ENCODE measurements around the gene FAM107B. TPM values are rescaled to one million over a fixed set of nuclear protein-coding genes. Genes with fewer than 3 reads are reported as not detected.

FAM107B gene
- total and polyA plus RNA-seq, 2 of the 13 experiments (the other 11 are each of a cell fraction or from before 2014, with no cell fraction given), result 15.7 to 24.8 TPM

DNA sequence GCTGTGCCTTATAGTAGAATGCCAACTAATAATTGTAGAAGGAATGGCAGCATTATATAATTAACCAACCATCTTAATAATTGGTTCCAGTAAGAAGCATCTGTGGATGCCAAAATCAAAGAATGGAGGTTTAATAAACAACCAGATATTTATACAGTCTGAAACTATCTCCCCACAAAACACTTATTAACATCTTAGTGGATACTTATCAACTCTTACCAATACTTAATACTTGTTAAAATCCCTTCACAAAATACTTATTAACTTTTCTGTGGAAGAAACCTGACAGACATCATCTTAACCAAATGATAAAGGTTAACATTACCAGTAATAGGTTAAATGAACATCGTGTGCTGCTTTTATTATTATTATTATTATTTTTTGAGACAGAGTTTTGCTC is 29.1 kb upstream of the FAM107B start (continued):
- TF ChIP-seq BORCS8-MEF2B (CRISPR knock-in tag; IDR thresholded peaks at IDR 0.05) (no peak), ZNF776 (CRISPR knock-in tag; IDR thresholded peaks at IDR 0.05) (no peak), IKZF4 (CRISPR knock-in tag; IDR thresholded peaks at IDR 0.05; ENCODE audit: borderline replicate concordance, low read depth, not compliant biosample characterization) (no peak), ZSCAN22 (CRISPR knock-in tag; IDR thresholded peaks at IDR 0.05) (no peak), ATM (IDR thresholded peaks at IDR 0.05; ENCODE audit: borderline replicate concordance) (no peak), KAT2B (IDR thresholded peaks at IDR 0.05; ENCODE audit: borderline replicate concordance, low read depth, low read length) (no peak)
- TF ChIP-seq, protein P1, sequence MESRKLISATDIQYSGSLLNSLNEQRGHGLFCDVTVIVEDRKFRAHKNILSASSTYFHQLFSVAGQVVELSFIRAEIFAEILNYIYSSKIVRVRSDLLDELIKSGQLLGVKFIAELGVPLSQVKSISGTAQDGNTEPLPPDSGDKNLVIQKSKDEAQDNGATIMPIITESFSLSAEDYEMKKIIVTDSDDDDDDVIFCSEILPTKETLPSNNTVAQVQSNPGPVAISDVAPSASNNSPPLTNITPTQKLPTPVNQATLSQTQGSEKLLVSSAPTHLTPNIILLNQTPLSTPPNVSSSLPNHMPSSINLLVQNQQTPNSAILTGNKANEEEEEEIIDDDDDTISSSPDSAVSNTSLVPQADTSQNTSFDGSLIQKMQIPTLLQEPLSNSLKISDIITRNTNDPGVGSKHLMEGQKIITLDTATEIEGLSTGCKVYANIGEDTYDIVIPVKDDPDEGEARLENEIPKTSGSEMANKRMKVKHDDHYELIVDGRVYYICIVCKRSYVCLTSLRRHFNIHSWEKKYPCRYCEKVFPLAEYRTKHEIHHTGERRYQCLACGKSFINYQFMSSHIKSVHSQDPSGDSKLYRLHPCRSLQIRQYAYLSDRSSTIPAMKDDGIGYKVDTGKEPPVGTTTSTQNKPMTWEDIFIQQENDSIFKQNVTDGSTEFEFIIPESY (CRISPR knock-in tag; IDR thresholded peaks at IDR 0.05), result no peak

DNA sequence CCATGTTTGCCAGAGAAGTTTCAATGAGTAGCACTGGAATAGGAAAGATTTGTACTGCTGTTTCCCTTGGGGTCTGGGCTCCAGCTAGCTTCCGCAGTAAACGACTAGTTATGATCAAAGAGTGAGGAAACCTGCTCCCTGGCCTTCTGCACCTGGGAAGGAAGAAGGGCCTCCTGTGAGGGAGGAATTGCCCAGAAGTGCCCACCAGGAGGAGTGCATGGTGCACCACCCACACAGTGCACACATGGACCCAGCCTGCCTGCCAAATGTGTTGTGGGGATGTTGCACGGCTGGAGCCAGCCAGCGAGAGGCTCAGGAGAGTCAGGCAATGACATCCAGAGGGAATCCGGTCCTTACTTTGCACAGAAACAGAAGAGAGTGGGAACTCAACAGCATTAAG is 27.0 kb upstream of the FAM107B start:
- Histone ChIP-seq H3K9ac (ENCODE audit: insufficient read depth, low read depth, low read length) (no peak overlapping the region), H3K4me2 (ENCODE audit: low read depth, low read length) (no peak overlapping the region), H3K27me3 (ENCODE audit: control insufficient read depth in 1 of 2, insufficient read depth in 2 of 2, low read length in 2 of 2) (no peaks in the 10 kb centered on the region; a peak in 1 of 5 replicates), H2AFZ (ENCODE audit: low read length) (no peak overlapping the region), H4K20me1 (ENCODE audit: insufficient read depth, low read length) (no peaks in the 10 kb centered on the region), H3K79me2 (ENCODE audit: insufficient read depth, low read length) (no peaks in the 10 kb centered on the region), H3K27ac (ENCODE audit: extremely low read length, insufficient read depth, low read length) (no peak overlapping the region), H3K9me3 (ENCODE audit: low read length) (no peaks in the 10 kb centered on the region), H3K36me3 (replicated peaks in 1 of 2; ENCODE audit: control insufficient read depth in 1 of 2, insufficient read depth in 2 of 2, low read length in 2 of 2) (no peaks in the 10 kb centered on the region), H3K4me3 (replicated peaks in 1 of 3; ENCODE audit: insufficient read depth in 1 of 3, low read depth in 2 of 3, low read length in 3 of 3) (no peak overlapping the region), H3K4me1 (ENCODE audit: insufficient read depth, low read length) (no peaks in the 10 kb centered on the region)
- CTCF ChIA-PET (ENCODE audit: low intra/inter-chr PET ratio, low total read pairs), result no interaction called here
- intact Hi-C loops (cut with micrococcal nuclease; ENCODE audit: unreplicated experiment), result no loop called here
- peak; percentile 3 for DNase-seq (ENCODE audit: low spot score)
- 5% methylated on average over 5 of the region's 5 CpGs for WGBS (ENCODE audit: low lambda C conversion rate)
- POLR2A ChIA-PET, result no interaction called here
- FAIRE-seq, result no peak
- BruUV-seq (replicated peaks), result no TSS peak
- in situ Hi-C loops (cut with HindIII; ENCODE audit: extremely low pct_ligation_motif_present, low pct_unique_long_range_greater_than_20kb), result loop anchor here (25.0 kb wide), 1 partner anchor 614 kb away; no protein-coding TSS in a partner anchor
- peak; percentile 83 for ATAC-seq
- TF ChIP-seq, protein P2, sequence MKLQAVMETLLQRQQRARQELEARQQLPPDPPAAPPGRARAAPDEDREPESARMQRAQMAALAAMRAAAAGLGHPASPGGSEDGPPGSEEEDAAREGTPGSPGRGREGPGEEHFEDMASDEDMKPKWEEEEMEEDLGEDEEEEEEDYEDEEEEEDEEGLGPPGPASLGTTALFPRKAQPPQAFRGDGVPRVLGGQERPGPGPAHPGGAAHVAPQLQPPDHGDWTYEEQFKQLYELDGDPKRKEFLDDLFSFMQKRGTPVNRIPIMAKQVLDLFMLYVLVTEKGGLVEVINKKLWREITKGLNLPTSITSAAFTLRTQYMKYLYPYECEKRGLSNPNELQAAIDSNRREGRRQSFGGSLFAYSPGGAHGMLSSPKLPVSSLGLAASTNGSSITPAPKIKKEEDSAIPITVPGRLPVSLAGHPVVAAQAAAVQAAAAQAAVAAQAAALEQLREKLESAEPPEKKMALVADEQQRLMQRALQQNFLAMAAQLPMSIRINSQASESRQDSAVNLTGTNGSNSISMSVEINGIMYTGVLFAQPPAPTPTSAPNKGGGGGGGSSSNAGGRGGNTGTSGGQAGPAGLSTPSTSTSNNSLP (IDR thresholded peaks at IDR 0.05; ENCODE audit: low read depth, low read length), result no peak
- TF ChIP-seq ZSCAN31 (CRISPR knock-in tag; IDR thresholded peaks at IDR 0.05; ENCODE audit: low read depth) (no peak), ATF7-NPFF (CRISPR knock-in tag; IDR thresholded peaks at IDR 0.05; ENCODE audit: low read depth) (no peak), CENPX (CRISPR knock-in tag; IDR thresholded peaks at IDR 0.05) (no peak), ZFP36 (IDR thresholded peaks at IDR 0.05; ENCODE audit: borderline replicate concordance, low read depth, low read length, partially characterized antibody) (no peak), ZC3H4 (CRISPR knock-in tag; IDR thresholded peaks at IDR 0.05; ENCODE audit: borderline replicate concordance) (no peak), HOXA5 (CRISPR knock-in tag; IDR thresholded peaks at IDR 0.05) (no peak)
- TF ChIP-seq, protein P3, sequence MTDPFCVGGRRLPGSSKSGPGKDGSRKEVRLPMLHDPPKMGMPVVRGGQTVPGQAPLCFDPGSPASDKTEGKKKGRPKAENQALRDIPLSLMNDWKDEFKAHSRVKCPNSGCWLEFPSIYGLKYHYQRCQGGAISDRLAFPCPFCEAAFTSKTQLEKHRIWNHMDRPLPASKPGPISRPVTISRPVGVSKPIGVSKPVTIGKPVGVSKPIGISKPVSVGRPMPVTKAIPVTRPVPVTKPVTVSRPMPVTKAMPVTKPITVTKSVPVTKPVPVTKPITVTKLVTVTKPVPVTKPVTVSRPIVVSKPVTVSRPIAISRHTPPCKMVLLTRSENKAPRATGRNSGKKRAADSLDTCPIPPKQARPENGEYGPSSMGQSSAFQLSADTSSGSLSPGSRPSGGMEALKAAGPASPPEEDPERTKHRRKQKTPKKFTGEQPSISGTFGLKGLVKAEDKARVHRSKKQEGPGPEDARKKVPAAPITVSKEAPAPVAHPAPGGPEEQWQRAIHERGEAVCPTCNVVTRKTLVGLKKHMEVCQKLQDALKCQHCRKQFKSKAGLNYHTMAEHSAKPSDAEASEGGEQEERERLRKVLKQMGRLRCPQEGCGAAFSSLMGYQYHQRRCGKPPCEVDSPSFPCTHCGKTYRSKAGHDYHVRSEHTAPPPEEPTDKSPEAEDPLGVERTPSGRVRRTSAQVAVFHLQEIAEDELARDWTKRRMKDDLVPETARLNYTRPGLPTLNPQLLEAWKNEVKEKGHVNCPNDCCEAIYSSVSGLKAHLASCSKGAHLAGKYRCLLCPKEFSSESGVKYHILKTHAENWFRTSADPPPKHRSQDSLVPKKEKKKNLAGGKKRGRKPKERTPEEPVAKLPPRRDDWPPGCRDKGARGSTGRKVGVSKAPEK (CRISPR knock-in tag; IDR thresholded peaks at IDR 0.05; ENCODE audit: borderline replicate concordance), result no peak
- TF ChIP-seq, protein P4, sequence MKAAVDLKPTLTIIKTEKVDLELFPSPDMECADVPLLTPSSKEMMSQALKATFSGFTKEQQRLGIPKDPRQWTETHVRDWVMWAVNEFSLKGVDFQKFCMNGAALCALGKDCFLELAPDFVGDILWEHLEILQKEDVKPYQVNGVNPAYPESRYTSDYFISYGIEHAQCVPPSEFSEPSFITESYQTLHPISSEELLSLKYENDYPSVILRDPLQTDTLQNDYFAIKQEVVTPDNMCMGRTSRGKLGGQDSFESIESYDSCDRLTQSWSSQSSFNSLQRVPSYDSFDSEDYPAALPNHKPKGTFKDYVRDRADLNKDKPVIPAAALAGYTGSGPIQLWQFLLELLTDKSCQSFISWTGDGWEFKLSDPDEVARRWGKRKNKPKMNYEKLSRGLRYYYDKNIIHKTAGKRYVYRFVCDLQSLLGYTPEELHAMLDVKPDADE (CRISPR knock-in tag; IDR thresholded peaks at IDR 0.05), result no peak
